ENCODE measurements around the gene SCN3A.

SCN3A gene

DNA sequence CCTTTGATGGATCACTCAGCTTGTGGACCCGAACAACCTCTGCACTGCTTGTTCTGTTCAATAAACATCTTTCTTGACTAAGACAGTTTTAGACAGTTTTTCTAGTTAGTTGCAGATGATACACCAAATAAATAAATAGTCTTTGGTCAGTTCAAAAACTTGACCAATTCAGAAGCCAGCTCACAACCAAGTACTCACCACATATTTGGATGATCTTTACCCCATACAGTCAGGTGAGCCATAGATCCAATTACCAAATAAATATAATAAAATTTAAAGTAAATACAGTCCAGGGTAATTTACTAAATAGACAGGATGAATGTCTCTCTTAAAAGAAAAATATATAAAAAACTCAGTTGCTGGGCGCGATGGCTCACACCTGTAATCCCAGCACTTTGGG, 18.2 kb downstream of the SCN3A start:
- DNase-seq, result no peak

DNA sequence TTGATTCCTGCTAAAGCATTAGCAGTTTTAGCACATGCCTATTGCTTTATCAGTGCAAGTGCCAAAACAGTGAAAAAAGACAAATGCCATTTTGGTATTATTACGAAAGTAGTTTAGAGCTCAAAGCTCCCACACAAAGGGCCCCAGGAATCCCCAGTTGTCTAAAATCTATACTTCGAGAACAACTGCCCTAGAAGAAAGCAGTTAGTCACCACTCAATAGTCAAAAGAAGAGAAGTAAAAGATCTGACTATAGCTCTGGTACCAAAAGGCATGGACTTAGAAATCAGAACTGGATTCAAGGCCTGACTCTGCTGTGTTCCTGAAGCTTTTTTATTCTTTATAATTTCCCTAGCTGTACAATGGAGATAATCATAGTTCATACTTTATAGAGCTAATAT, 21.8 kb downstream of the SCN3A start:
- no peak for DNase-seq

DNA sequence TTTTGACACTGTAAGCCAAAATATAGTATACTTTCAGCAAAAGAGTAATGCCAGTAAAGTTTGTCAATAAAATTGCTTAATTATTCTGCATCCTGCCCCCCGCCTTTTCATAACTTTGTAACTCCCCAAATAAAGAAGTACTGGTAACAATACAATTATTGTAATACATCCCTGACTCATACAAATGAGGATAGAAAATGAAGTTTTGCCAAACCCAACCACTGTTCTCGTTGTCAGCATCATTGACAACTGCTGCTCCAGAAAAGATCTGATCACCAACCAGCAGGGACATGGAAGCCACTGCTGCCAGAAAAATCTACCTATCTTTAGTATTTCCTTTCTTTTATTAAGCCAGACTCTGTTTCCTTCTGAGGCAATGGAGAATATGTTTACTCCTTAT, 27.1 kb downstream of the SCN3A start:
- no peak for DNase-seq

DNA sequence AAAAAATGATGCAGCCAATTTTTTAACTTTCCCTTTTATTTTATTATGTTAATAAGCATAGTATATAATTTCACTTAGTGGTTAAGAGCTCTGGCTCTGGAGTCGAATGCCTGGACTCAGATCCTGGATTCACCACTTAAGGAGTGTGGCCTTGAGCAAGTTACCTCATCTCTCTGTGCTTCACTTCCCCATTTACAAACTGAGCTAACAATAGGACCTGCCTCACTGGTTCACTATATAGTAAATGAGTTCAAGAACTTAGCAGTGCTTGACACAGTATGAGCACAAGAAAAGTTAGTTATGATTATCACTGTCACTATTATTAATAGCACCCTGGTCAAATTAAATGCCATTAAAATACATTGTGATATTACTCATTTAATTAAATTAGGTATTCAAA, 30.6 kb downstream of the SCN3A start:
- no peak for DNase-seq

DNA sequence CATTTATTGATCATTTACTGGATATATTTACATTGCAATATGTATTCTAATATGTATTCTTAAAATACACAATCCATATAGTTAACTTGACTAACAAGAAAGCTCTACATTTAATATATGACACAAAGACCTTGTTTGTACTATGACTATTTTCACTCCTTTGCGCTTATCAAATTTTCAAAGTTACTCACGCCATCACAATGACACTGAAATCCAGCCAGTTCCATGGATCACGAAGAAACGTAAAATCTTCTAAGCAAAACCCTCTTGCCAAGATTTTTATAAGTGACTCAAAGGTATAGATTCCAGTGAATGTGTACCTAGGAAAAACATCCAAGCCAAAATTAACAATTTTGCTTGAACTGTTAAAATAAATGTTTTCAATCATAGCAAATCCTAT, 39.6 kb downstream of the SCN3A start:
- no peak for DNase-seq

DNA sequence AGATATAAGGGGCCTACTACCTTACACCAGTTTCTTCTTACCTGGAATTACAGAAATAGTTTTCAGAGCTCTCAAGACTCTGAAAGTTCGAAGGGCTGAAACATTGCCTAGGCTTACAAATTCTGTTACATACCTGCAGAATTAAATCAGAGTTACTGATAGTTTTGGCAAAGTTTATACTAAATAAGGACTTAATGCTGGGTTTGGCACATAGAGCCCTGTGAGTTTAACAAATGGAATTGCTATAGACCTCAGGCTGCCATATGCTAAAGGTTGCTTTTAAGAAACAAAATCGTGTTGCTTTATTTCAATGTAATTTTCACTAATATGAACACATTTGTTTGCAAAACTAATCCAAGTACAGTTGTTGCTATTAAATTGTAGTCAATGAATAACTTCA, 40.1 kb downstream of the SCN3A start:
- no peak for DNase-seq

DNA sequence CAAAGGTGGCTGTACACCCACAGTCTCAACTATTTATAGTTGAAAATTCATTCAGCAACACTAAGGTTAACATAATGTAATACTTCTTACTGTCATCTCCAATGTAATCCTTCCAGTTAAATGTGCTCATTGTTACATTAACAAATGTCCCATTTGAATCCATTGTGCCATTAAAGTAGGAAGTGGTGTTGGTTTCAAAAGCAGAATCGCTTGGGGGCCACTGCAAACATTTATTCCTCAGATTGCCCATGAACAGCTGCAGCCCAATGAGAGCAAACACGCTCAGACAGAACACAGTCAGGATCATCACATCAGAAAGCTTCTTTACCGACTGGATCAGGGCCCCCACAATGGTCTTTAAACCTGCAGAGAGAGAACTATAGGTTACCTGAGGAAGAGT, 41.4 kb downstream of the SCN3A start:
- DNase-seq, result no peak

DNA sequence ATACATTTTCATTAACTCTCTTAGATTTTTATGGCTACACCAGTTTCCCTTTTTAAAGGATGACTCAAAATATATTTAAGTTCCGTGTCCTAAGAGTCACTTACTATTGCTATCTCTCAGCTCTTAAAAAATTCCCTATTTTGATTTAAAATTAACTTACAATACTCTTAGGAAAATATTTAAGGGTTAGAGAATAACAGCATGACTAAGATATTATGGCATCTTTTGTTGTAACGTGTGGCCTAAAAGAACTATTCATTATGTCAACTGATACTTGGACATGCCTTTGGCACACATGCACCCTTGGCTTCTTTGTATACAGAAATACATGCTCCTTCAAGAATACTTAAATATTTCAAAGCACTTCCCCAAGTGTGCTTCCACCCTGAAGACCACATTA, 42.3 kb downstream of the SCN3A start:
- DNase-seq, result no peak

DNA sequence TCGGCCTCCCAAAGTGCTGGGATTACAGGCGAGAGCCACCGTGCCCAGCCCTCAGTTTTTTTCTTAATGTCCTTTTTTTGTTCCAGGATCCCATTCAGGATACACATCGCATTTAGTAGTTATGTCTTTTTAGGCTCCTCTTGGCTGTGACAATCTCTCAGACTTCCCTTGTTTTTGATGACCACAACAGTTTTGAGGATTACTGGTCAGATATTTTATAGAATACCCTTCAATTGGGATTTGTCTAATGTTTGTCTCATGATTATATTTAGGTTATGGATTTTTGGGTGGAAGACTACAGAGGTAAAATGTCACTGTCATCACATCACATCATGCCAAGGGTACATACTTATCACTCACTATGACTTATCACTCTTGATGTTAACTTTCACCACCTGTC, 46.7 kb downstream of the SCN3A start:
- no peak for DNase-seq

DNA sequence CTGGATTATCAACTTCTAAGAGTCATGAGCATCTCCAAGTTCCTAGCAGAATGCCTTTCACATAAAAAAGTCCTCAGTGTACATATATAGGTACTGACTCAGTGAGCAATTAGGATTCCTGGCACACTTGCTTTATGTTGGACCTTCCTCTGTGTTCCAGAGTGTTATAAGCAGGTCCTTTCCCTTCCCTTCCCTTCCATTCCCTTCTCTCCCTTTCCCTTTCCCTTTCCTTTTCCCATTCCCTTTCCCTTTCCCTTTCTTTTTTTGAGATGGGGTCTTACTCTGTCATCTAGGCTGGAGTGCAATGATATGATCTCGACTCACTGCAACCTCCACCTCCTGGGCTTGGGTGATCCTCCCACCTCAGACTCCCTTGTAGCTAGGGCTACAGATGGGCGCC, 48.7 kb downstream of the SCN3A start:
- DNase-seq, result no peak

DNA sequence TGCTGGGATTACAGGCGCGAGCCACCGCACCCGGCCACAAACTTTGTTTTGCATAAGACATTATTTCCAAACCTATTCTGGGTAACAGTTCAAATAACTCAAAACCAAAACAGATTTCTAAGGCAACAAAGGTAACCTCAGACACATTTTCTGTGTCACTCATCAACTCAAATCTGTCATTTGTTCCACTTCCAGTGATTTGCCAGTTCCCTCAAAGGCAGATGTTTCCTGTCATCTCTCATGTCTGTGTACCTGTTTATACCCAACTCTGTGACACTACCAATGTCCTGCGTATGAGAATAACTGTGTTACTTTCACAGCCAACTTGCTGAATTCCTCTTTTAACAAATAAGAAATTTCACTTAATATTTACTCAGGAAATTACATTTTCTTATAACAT, 54.4 kb downstream of the SCN3A start:
- DNase-seq, result no peak

DNA sequence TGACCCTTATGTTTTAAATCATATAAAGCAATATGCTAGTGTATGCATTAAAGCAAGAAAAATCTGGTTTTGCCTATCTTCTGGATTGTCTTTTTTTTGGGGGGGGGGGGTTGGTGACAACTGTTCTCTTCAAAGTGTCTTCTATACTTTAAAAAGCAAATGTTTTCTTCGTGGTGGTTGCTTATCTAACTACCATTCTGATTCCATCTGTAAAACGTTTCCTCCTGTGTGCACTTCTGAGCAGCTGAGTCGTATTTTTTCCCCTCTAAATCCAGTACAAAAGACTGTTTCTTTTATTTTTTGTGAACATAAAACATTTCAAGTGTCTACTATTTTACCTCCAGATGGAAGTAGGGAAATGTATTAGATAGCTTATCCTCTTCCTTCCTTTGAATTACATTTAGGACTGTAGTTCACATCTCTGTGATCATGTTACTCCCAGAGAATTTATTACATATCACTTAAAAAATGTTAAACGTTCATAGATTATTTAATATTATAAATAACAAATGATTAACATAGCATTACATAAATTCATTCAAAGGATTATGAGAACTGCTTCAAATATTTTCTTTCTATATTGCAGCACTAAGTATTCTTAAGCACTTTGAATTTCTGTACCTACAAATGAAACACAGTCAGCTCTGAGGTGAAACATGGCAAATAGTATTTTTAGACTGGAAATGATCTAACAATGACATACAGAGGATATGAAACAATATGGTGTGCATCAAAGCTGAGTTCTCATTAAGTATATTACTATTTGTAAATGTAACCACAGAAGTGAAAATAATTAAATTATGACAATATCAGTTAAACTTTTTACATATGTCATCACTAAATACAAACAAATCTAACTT, 56.4 kb downstream of the SCN3A start:
- DNase-seq, result no peak

DNA sequence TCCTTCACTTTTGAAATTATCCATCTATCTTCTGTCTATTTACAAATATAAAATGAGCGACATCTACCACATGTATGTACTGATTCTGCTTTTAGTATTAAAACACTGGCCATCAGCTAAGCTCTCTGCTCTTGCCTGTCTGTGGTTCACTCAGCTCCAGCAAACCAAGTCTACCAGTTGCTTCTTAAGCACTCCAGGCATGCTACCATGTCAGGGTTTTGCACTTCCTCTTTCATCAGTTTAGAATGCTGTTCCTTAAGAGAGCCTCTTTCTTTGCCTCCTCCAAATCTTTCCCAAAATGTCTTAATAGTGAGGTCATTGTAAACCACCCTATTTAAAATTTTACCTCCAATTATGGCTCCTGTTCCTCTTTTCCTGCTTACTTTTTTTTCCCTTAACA, 59.5 kb downstream of the SCN3A start:
- no peak for DNase-seq

DNA sequence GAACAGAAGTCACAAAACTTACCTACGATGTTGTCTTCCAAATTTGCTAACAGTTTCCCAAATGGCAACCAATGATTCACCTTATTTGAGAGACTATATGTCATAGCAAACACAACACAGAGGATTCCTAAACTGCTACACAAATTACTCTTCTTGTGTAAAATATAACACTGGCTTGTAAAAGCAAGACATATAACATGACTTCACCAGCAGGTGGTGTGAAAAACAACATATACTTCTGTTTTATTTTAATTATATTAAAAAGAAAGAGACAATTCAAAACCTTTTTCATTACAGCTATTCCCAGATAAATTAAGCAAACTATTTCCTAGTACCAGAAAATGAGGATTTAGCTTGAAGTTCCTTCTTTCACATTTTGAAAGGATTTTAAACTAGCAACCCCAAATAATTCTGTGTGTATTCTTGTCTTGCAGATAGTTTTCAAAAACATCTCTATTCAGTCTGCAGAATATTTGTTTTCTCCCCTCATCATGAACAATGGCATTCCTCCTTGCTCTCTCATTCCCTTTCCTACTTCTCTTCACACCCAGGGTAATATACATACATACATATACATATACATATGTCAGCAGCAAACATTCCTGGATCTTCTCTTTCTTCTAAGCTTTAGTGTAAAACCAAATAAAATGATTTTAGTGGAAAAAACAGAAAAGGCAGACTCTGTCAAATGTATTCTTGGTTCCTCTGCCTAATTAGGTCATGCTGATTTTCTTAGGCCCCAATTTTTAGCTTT, 62.1 kb downstream of the SCN3A start:
- DNase-seq, result no peak

DNA sequence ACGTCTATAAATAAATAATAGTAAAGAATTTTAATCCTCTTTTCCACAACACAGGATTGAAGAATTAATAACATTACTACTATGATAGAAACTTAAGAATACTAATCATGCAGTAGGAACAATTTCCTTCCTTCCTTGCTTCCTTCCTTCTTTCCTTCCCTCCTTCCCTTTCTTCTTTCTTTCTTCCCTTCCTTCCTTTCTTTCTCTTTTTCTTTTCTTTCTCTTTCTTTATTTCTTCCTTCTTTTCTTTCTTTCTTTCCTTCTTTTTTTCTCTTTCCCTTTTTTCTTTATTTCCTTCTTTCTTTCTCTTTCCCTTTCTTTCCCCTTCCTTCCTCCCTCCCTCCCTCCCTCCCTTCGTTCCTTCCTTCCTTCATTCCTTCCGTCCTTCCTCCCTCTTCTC, 77.6 kb downstream of the SCN3A start:
- DNase-seq, result no peak

DNA sequence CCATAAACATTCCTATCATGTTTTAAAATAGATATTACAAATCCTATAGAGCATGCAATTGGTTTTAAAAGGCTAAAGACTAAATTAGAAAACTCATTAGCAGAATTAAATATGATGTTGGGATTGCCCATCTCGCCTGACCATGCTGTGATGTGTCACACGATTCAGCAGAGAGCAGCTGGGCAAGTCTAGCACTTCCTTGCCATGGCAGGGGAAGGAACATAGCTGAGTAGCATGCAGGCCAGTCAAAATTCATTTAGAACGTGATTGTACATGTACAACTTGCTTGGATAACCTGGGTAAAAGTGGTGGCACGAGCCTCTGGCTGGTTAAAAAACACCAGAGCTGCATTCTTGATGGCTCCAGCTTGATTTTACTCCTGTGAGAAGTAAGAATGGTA, 81.3 kb downstream of the SCN3A start:
- no peak for DNase-seq

DNA sequence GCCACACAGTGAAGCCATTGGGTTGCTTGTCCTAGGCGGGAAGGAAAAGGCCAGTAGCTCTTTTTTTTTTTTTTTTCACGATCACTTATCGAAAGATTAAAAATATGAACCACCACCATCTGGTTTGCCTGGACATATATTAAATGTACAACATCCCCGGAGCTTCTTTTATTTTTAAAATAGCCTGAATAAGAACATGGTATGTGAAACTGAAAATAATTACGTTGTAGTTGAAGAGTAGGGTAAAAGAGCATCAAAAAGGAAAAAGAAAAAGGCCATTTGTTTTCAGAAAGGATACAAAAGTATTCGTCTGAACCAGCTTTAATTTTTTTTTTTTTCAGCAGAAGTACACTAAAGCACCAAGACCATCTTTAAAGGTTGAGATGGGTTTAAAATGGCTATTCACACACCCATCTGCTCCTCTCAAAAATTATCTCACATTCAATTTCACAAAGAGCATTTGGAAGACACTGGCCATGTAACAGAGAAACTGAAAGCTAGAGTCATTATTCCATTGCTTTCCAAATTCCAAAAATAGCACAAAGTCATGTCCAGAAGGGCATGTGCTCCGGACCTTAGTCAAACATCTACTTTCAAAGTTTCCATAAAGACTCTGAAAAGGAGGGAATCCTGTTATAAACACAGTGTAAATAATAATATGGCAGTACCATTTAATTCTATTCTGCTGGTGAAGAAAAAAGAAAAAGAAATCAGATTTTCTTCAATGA, 82.9 kb downstream of the SCN3A start:
- DNase-seq, result no peak

DNA sequence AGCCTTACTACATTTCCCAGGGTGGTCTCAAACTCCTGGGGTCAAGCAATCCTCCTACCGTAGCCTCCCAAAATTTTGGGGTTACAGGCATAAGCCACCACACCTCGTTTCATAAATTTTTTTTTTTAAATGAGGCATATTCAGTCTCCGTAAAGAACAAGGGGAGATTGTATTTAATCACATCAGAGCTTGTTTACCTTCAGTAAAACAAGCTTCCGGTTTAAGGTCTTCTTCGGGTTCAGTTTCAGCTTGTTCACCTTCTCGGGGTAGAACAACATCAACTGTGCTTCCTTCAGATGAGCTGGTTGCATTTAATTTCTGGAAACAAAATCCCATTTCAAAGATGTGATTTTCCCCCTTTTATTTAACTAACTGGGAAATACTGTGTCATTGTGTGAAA, 88.6 kb downstream of the SCN3A start:
- no peak for DNase-seq

DNA sequence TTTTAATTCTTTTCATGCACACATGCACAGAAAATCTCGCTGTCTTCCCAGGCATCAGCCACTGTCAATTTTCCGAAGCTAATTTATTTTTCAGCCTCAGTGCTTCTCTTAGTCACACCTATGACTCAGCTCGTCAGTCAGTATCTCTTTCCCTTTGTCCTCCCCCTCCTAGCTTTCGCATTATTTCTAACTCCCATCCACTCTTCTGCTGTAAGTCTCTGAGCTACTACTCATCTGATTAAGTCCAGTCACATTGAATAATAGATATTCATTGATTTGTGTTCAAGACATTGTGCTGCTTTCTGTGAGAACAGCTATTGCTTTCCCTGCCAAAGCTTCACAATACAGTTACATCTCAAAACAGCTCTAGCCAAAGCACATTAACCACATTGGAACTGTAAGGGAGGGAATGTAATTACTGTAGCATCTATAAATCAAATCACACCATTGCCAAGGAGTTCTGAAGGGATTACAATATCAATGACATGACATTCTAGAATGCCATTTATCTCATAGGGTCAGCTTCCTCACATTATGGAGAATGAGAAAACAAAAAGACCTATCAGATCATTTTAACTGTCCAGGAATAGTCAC, 89.4 kb downstream of the SCN3A start:
- no peak for DNase-seq

DNA sequence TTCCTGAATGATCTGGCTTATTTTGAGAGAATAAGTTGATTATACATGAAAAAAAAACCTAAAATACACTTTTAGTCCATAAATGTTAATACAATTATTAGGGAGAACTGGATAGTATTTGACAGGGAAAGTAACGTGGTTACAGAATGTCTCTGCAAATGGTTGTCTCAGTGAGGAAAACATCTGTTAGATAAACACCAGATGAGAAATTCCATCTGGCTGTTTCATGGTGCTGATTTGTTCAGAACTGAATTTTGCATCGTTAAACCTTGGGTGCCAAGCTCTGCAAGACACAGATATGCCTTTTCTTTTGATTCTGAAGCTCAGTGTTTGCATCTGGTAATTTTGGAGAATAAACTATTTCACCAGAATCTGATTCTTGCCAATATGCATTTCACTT, 90.4 kb downstream of the SCN3A start:
- no peak for DNase-seq

DNA sequence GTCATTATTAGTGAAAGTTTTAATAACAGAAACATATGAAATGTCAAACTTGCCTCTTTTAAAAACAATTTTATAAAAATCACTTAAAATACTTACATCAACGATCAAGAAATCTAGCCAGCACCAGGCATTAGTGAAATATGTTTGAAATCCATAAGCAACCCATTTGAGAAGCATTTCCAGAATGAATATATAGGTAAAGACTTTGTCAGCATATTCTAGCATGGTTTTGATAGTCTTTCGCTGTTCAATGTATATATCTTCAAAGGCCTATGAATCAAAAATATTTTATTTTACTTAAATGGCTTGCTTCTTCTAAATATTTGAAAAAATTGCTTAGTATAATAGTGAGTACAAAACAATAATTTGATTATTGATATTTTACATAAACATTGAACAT, 91.1 kb downstream of the SCN3A start:
- DNase-seq, result no peak

DNA sequence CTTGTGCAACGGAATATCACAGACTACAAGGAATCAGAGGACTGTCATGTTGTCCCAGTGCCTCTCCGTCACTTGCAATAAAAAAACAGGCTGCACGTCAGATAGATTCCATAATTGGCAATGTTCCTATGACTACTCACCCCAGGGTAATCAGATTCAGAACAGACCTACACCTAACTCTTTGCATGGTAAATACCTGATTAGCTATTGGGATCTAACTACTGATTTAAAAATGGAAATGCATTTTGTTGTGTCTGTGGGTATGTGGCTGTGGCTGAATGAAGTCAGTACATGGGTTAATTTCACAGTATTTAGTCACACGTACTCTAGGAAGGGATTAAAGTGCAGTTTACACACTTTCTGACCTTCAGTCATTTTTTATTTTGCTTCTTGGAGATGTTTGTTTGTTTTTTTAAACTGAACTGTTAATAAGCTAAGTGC, 91.7 kb downstream of the SCN3A start:
- no peak for DNase-seq

DNA sequence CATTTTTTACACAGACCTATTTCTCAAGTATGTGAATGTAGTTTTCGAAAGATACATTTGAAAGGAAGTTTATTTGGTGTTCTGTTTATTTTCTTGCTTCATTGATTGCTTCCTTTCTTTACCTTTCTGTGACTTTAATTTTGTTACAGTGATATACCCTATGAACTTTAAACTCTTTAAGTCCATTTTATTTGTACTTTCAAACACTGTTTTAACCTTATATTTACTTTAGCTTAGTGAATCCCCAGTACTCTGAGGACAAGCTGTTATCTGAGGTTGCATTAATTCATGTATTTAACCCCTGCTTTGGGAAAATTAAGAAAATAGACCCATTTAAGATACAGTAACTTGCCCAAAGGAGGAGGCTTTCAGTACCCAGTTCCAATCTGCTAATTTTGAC, 93.5 kb downstream of the SCN3A start:
- DNase-seq, result no peak

DNA sequence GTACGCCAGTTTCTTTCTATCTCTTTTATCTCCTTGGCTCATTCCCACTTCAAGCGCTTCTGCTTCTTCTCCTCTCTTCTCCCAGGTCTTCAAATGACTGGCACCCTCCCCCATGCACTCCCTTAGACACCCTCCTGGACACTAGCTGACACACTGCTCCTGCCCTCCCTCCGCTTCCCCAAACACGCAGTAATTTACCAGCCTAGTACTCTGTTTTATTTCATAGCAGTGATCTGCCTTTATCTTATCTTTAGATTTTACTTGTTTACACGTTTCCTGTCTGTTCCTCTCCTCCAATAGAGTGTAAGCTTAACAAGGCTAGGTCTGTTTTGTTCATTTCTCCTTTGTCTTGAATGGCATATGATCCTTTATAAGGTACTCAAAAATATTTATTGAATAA, 93.9 kb downstream of the SCN3A start:
- DNase-seq, result no peak
